ENCODE measurements around the gene NCOA1.

GRCh38 chr2:24652265-24653182, 161.5 kb downstream of the NCOA1 start:
- TF ChIP-seq CTCF (conservative IDR thresholded peaks at IDR 0.05; ENCODE audit: low read depth, low read length) (no peak), RCOR1 (IDR thresholded peaks at IDR 0.05; ENCODE audit: insufficient replicate concordance, low read length) (no peak), POLR2A (IDR thresholded peaks at IDR 0.05; ENCODE audit: low read depth, low read length) (no peak), USF2 (IDR thresholded peaks at IDR 0.05; ENCODE audit: low read depth, low read length) (no peak), RAD21 (IDR thresholded peaks at IDR 0.05; ENCODE audit: low read length) (no peak), BHLHE40 (IDR thresholded peaks at IDR 0.05; ENCODE audit: low read depth, low read length) (no peak), RFX5 (IDR thresholded peaks at IDR 0.05; ENCODE audit: low read depth, low read length) (no peak), ELK1 (IDR thresholded peaks at IDR 0.05; ENCODE audit: borderline replicate concordance, low read depth, low read length) (no peak)

Measured in IMR-90 (cell line).